Measurements from ENCODE around the gene GRIFIN. TPM values are rescaled to one million over a fixed set of nuclear protein-coding genes. Genes with fewer than 3 reads are reported as not detected.
A peak's percentile ranks its signal among the peaks of the same experiment; 100 is the strongest.

The GRIFIN gene
- total and polyA plus RNA-seq, 9 of the 15 experiments (the other 6 are each of a cell fraction or from before 2014, with no cell fraction given) = not detected

GRCh38 chr7:2514473-2515423 lies 38.5 kb upstream of the GRIFIN start (continued):
- TF ChIP-seq SIX5 (IDR thresholded peaks at IDR 0.05; ENCODE audit: borderline replicate concordance in 1 of 2, insufficient read depth in 1 of 2, low read depth in 1 of 2, low read length in 2 of 2) = no peak
- no peak for TF ChIP-seq FOXP1 (CRISPR knock-in tag; IDR thresholded peaks at IDR 0.05)

GRCh38 chr7:2513702-2514101 lies 37.5 kb upstream of the GRIFIN start:
- no peak overlapping the region for H2AFZ ChIP-seq (ENCODE audit: low read depth, low read length)
- intact Hi-C loops (cut with micrococcal nuclease) (no loop called here), in situ Hi-C loops (cut with MboI) (no loop called here)
- ATAC-seq (no peak), DNase-seq (ENCODE audit: extremely low read depth in 1 of 4, low spot score in 3 of 4) (no peak), FAIRE-seq (no peak)
- 1% methylated on average over 7 of the region's 7 CpGs for WGBS (ENCODE audit: insufficient coverage, low coverage, missing lambda C conversion rate)
- peaks cover 0 to 28% of the 10 kb centered on the region in 2 experiments; a peak in 2 of 5 replicates for H3K27me3 ChIP-seq (ENCODE audit: control insufficient read depth in 2 of 2, insufficient read depth in 2 of 2, low read length in 2 of 2)
- peak overlapping the region in 1 of 2 experiments; percentile 28; a peak in 1 of 4 replicates for H3K9ac ChIP-seq (ENCODE audit: insufficient read depth in 1 of 2, low read depth in 2 of 2, low read length in 2 of 2)
- H3K4me2 ChIP-seq (ENCODE audit: insufficient read depth, low read length) = no peak overlapping the region
- no peak overlapping the region for H3K4me3 ChIP-seq
- no peaks in the 10 kb centered on the region; the same call in 1 of the 2 replicates for H4K20me1 ChIP-seq (replicated peaks; ENCODE audit: control insufficient read depth, insufficient read depth, low read length)
- no TSS peak for BruUV-seq (replicated peaks)
- ChIA-PET POLR2A (no interaction called here), CTCF (ENCODE audit: low intra/inter-chr PET ratio) (no interaction called here)
- no peaks in the 10 kb centered on the region for H3K36me3 ChIP-seq (ENCODE audit: control insufficient read depth, insufficient read depth, low read length)
- H3K9me3 ChIP-seq (replicated peaks; ENCODE audit: control insufficient read depth, insufficient read depth, low read depth, low read length) = no peaks in the 10 kb centered on the region
- no peaks in the 10 kb centered on the region for H3K9me1 ChIP-seq (ENCODE audit: control insufficient read depth, insufficient read depth, low read length)
- peaks cover 4 to 69% of the 10 kb centered on the region in 2 experiments; a peak in 4 of 5 replicates for H3K4me1 ChIP-seq (replicated peaks in 1 of 2; ENCODE audit: control insufficient read depth in 2 of 2, insufficient read depth in 2 of 2, low read length in 2 of 2)
- TF ChIP-seq FOS (IDR thresholded peaks at IDR 0.05; ENCODE audit: extremely low read depth, insufficient read length) = no peak
- no peak for TF ChIP-seq ETS1 (conservative IDR thresholded peaks at IDR 0.05; ENCODE audit: control insufficient read depth, low read depth, low read length)
- TF ChIP-seq IRF1 (CRISPR knock-in tag; IDR thresholded peaks at IDR 0.05; ENCODE audit: borderline replicate concordance) = no peak
- TF ChIP-seq HNRNPUL1 (IDR thresholded peaks at IDR 0.05; ENCODE audit: low read length) = no peak
- TF ChIP-seq SIRT6 (IDR thresholded peaks at IDR 0.05; ENCODE audit: low read depth, low read length) = no peak
- no peak for TF ChIP-seq ZNF274 (IDR thresholded peaks at IDR 0.05; ENCODE audit: borderline replicate concordance, low read depth, low read length)
- no peak for TF ChIP-seq ZBTB8A (IDR thresholded peaks at IDR 0.05; ENCODE audit: partially characterized antibody)
- no peak for TF ChIP-seq PHF21A (IDR thresholded peaks at IDR 0.05; ENCODE audit: borderline replicate concordance, low read depth)
- TF ChIP-seq PRMT5 (CRISPR knock-in tag; IDR thresholded peaks at IDR 0.05) = no peak
- no peak for TF ChIP-seq ZNF41 (CRISPR knock-in tag; conservative IDR thresholded peaks at IDR 0.05)
- no peak for TF ChIP-seq CXXC5 (CRISPR knock-in tag; IDR thresholded peaks at IDR 0.05)
- TF ChIP-seq DLX4 (CRISPR knock-in tag; IDR thresholded peaks at IDR 0.05) = no peak
- no peak for TF ChIP-seq HIVEP1 (CRISPR knock-in tag; IDR thresholded peaks at IDR 0.05)
- no peaks in the 10 kb centered on the region for H3K79me2 ChIP-seq (ENCODE audit: control insufficient read depth, insufficient read depth, low read length)
- H3K27ac ChIP-seq (ENCODE audit: extremely low read depth, low read depth, low read length) = no peak overlapping the region
